Measurements from ENCODE around the gene WNT9A.

The WNT9A gene

GRCh38 chr1:227903614-227904501 lies 43.9 kb downstream of the WNT9A start:
- Histone ChIP-seq H3K4me1 (peaks cover 0 to 15% (median 5%) of the 10 kb centered on the region in 10 experiments; a peak in 10 of 20 replicates), H4K20me1 (no peaks in the 10 kb centered on the region; a peak in 1 of 22 replicates), H3K9me3 (replicated peaks in 1 of 11) (no peaks in the 10 kb centered on the region), H3K4me3 (no peak overlapping the region), H3K9ac (no peak overlapping the region), H3K27ac (no peak overlapping the region), H3K27me3 (no peaks in the 10 kb centered on the region), H3K36me3 (no peaks in the 10 kb centered on the region), H3K4me2 (no peak overlapping the region)
- TF ChIP-seq Cebpa-rat (IDR thresholded peaks at IDR 0.05) = no peak

- H3K4me3 ChIP-seq = no peak overlapping the region
- no peak overlapping the region for H3K9ac ChIP-seq
- no peak overlapping the region for H3K4me2 ChIP-seq
- H3K36me3 ChIP-seq = no peaks in the 10 kb centered on the region
- peaks cover 0 to 9% (median 5%) of the 10 kb centered on the region in 10 experiments; a peak in 10 of 20 replicates for H3K4me1 ChIP-seq
- no peaks in the 10 kb centered on the region for H3K27me3 ChIP-seq
- no peaks in the 10 kb centered on the region; a peak in 1 of 22 replicates for H4K20me1 ChIP-seq
- no peaks in the 10 kb centered on the region for H3K9me3 ChIP-seq (replicated peaks in 1 of 11)
- no peak overlapping the region for H3K27ac ChIP-seq
- no peak for TF ChIP-seq Cebpa-rat (IDR thresholded peaks at IDR 0.05)
Measured at GRCh38 chr1:227903061-227903521, 44.6 kb downstream of the WNT9A start.

DNA sequence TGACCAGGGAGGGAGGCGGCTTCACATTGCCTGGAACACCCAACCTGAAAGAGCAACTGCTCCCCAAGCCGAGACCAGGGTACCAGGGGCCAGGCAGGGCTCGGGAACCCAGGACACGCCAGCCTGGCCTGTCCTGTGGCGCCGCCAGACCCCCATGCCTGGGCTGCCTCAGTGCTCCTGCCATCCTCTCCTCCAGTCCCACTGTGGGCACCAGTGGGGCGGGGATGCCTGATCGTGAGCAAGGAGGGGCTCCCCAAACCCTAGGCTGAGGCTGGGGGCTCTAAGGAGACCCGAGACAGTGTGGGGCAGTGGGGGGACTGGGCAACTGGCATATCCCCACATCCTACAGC lies 45.1 kb downstream of the WNT9A start:
- Histone ChIP-seq H3K27ac (no peak overlapping the region), H3K4me2 (no peak overlapping the region), H3K36me3 (no peaks in the 10 kb centered on the region), H3K9ac (no peak overlapping the region), H3K4me3 (no peak overlapping the region), H3K27me3 (no peaks in the 10 kb centered on the region), H4K20me1 (no peaks in the 10 kb centered on the region; a peak in 1 of 22 replicates), H3K9me3 (replicated peaks in 1 of 11) (no peaks in the 10 kb centered on the region), H3K4me1 (peaks cover 0 to 9% (median 5%) of the 10 kb centered on the region in 10 experiments; a peak in 9 of 20 replicates)
- no peak for TF ChIP-seq Cebpa-rat (IDR thresholded peaks at IDR 0.05)

DNA sequence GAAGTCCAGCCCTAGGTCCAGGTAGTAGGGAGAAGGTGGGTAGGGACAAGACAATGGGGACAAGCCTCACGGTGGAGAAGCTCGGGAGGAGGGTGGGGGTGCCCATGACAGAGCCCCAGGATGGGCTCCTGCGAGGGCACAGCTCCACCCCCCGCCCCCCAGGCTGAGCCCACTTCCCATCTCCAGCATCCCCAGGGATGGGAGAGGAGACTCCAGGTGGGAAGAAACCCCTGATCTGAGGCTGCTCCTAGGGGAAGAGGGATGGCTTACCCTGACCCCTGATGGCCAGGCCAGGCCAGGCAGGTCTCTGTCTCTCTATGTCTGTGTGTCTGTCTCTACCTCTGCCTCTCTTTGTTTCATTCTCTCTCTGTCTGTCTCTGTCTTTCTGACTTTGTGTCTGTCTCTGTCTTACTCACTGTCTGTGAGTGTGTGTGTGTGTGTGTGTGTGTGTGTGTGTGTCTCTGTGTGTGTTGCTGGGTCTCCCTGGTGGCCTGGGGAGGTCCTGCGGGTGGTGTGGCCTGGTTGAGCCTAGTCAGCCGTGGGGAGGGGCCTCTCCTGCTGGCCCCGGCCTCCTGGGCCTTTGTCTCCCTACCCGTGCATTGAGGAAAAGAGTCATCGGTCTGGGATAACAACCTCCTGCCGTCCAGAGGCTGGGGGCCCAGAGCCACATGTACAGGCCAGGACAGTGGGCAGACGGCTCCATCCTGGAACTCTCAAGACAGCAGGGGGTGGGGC lies 45.7 kb downstream of the WNT9A start:
- Histone ChIP-seq H3K27ac (no peak overlapping the region), H3K27me3 (no peaks in the 10 kb centered on the region), H3K4me1 (peaks cover 0 to 9% (median 5%) of the 10 kb centered on the region in 10 experiments; a peak in 8 of 20 replicates), H3K4me2 (no peak overlapping the region), H3K9ac (no peak overlapping the region), H4K20me1 (no peaks in the 10 kb centered on the region; a peak in 1 of 22 replicates), H3K4me3 (no peak overlapping the region), H3K36me3 (no peaks in the 10 kb centered on the region), H3K9me3 (replicated peaks in 1 of 11) (no peaks in the 10 kb centered on the region)
- TF ChIP-seq Cebpa-rat (IDR thresholded peaks at IDR 0.05) = no peak

- H3K9ac ChIP-seq = no peak overlapping the region
- H3K4me2 ChIP-seq = no peak overlapping the region
- H3K4me1 ChIP-seq = peaks cover 0 to 9% (median 5%) of the 10 kb centered on the region in 10 experiments; a peak in 8 of 20 replicates
- TF ChIP-seq Cebpa-rat (IDR thresholded peaks at IDR 0.05) = no peak
- H4K20me1 ChIP-seq = no peaks in the 10 kb centered on the region; a peak in 1 of 22 replicates
- no peaks in the 10 kb centered on the region for H3K9me3 ChIP-seq (replicated peaks in 1 of 11)
- H3K36me3 ChIP-seq = no peaks in the 10 kb centered on the region
- no peaks in the 10 kb centered on the region for H3K27me3 ChIP-seq
- H3K4me3 ChIP-seq = no peak overlapping the region
- H3K27ac ChIP-seq = no peak overlapping the region
Measured at GRCh38 chr1:227901239-227901905, 46.4 kb downstream of the WNT9A start.

GRCh38 chr1:227900571-227901051 lies 47.1 kb downstream of the WNT9A start:
- no peaks in the 10 kb centered on the region; a peak in 2 of 22 replicates for H4K20me1 ChIP-seq
- H3K36me3 ChIP-seq = no peaks in the 10 kb centered on the region
- H3K9me3 ChIP-seq (replicated peaks in 1 of 11) = no peaks in the 10 kb centered on the region
- H3K27ac ChIP-seq = no peak overlapping the region
- no peak overlapping the region for H3K4me3 ChIP-seq
- no peak overlapping the region for H3K9ac ChIP-seq
- no peak for TF ChIP-seq Cebpa-rat (IDR thresholded peaks at IDR 0.05)
- H3K4me2 ChIP-seq = no peak overlapping the region
- peaks cover 0 to 9% (median 5%) of the 10 kb centered on the region in 10 experiments; a peak in 8 of 20 replicates for H3K4me1 ChIP-seq
- H3K27me3 ChIP-seq = no peaks in the 10 kb centered on the region

GRCh38 chr1:227899820-227900449 lies 47.8 kb downstream of the WNT9A start:
- TF ChIP-seq Cebpa-rat (IDR thresholded peaks at IDR 0.05) = no peak
- Histone ChIP-seq H3K4me2 (no peak overlapping the region), H4K20me1 (no peaks in the 10 kb centered on the region; a peak in 2 of 22 replicates), H3K9ac (no peak overlapping the region), H3K27me3 (no peaks in the 10 kb centered on the region), H3K9me3 (replicated peaks in 1 of 11) (no peaks in the 10 kb centered on the region), H3K4me1 (peaks cover 0 to 5% (median 2%) of the 10 kb centered on the region in 10 experiments; a peak in 7 of 20 replicates), H3K27ac (no peak overlapping the region), H3K36me3 (no peaks in the 10 kb centered on the region), H3K4me3 (no peak overlapping the region)

- Histone ChIP-seq H3K9me3 (replicated peaks in 1 of 11) (no peaks in the 10 kb centered on the region), H3K4me3 (no peak overlapping the region), H3K36me3 (no peaks in the 10 kb centered on the region), H3K27ac (no peak overlapping the region), H3K9ac (no peak overlapping the region), H3K4me1 (no peaks in the 10 kb centered on the region; a peak in 1 of 20 replicates), H3K4me2 (no peak overlapping the region), H4K20me1 (no peaks in the 10 kb centered on the region; a peak in 2 of 22 replicates), H3K27me3 (no peaks in the 10 kb centered on the region)
- no peak for TF ChIP-seq Cebpa-rat (IDR thresholded peaks at IDR 0.05)
Measured at GRCh38 chr1:227899141-227899819, 48.5 kb downstream of the WNT9A start.
